ENCODE measurements around the gene MRPS7. TPM values are rescaled to one million over a fixed set of nuclear protein-coding genes. Genes with fewer than 3 reads are reported as not detected.
A peak's percentile ranks its signal among the peaks of the same experiment; 100 is the strongest.

The MRPS7 gene
- total and polyA plus RNA-seq, 10 of the 15 experiments (the other 5 are each of a cell fraction or from before 2014, with no cell fraction given) = 88.4 to 217 (median 109) TPM

- H3K79me2 ChIP-seq (ENCODE audit: control insufficient read depth, insufficient read depth, low read length) = peaks cover 32% of the 10 kb centered on the region
- TF ChIP-seq ZNF207 (IDR thresholded peaks at IDR 0.05; ENCODE audit: borderline replicate concordance) (no peak), CHD2 (IDR thresholded peaks at IDR 0.05; ENCODE audit: borderline replicate concordance, low read depth, low read length) (0 out of 2 replicates have a peak, but pooled peaks have one; percentile 3), ZNF217 (IDR thresholded peaks at IDR 0.05) (peak; percentile 71; the same call in 1 of the 2 replicates), TAF1 (IDR thresholded peaks at IDR 0.05; ENCODE audit: borderline replicate concordance, low read depth, low read length) (peak; percentile 22; the same call in 1 of the 2 replicates), SRF (IDR thresholded peaks at IDR 0.05; ENCODE audit: low read depth in 2 of 2, low read length in 2 of 2) (peak in 1 of 2 experiments; percentile 6; a peak in 1 of 4 replicates), ZNF384 (IDR thresholded peaks at IDR 0.05; ENCODE audit: borderline replicate concordance, low read depth, low read length) (no peak), LARP7 (IDR thresholded peaks at IDR 0.05) (no peak)
- under 1% methylated on average over 17 of the region's 39 CpGs for WGBS (ENCODE audit: insufficient coverage, insufficient replicate concordance, low lambda C conversion rate, missing lambda C conversion rate)
- BruUV-seq (replicated peaks) = no TSS peak
- DNase-seq (ENCODE audit: low read depth, low spot score) (no peak), ATAC-seq (no peak; the same call in 2 of the 3 replicates), FAIRE-seq (no peak)
- H3K9ac ChIP-seq (ENCODE audit: control insufficient read depth, insufficient read depth, low read length) = peak within 1 kb of the TSS; percentile 90
- H3K27ac ChIP-seq (ENCODE audit: control insufficient read depth, insufficient read depth) = peak within 1 kb of the TSS; percentile 91
- in situ Hi-C loops (cut with MboI) = loop anchor here (5.0 kb wide), 1 partner anchor 141 kb away; no protein-coding TSS in a partner anchor
- ChIA-PET POLR2A (interaction anchor here (0.6 to 6.4 kb wide), 23 partner anchors 9 to 157 kb away, joined by 3 to 73 read pairs (median 5); partner anchors contain the start of genes GGA3, GRB2, MRPS7 and SLC25A19), SMC1A (ENCODE audit: uncharacterized antibody, unreplicated experiment) (interaction anchor here (1.0 to 2.8 kb wide), 18 partner anchors 9 to 309 kb away, joined by 3 to 24 read pairs (median 6); partner anchors contain the start of genes GGA3, GRB2, MRPS7 and NUP85), CTCF (interaction anchor here (0.6 to 5.3 kb wide), 39 partner anchors 10 to 310 kb away, joined by 3 to 58 read pairs (median 5); partner anchors contain the start of genes GGA3, GRB2, MRPL58 and MRPS7), RAD21 (ENCODE audit: unreplicated experiment) (interaction anchor here (0.6 to 4.8 kb wide), 31 partner anchors 9 to 326 kb away, joined by 3 to 68 read pairs (median 6); partner anchors contain the start of genes GGA3, GRB2, MRPL58 and MRPS7)
- no peaks in the 10 kb centered on the region for H3K27me3 ChIP-seq (replicated peaks in 1 of 2; ENCODE audit: control insufficient read depth in 2 of 2, insufficient read depth in 2 of 2, low read length in 1 of 2)
- peak within 1 kb of the TSS; percentile 82 for H2AFZ ChIP-seq (ENCODE audit: control insufficient read depth, low read depth, low read length)
- H3K4me2 ChIP-seq (ENCODE audit: control insufficient read depth, insufficient read depth) = peak within 1 kb of the TSS; percentile 81
- no peaks in the 10 kb centered on the region for H4K20me1 ChIP-seq (ENCODE audit: control insufficient read depth, insufficient read depth)
- H3K36me3 ChIP-seq (ENCODE audit: control insufficient read depth in 2 of 2, insufficient read depth in 2 of 2, low read length in 1 of 2) = peaks cover 15 to 21% of the 10 kb centered on the region in 2 experiments; a peak in 3 of 4 replicates
- peak within 1 kb of the TSS; percentile 77 for H3K4me3 ChIP-seq
- H3K4me1 ChIP-seq (ENCODE audit: control insufficient read depth, insufficient read depth, low read length) = peaks cover 24% of the 10 kb centered on the region
- H3K9me3 ChIP-seq (replicated peaks; ENCODE audit: control insufficient read depth, insufficient read depth, low read length) = no peaks in the 10 kb centered on the region
- intact Hi-C loops (cut with micrococcal nuclease; ENCODE audit: unreplicated experiment) = loop anchor here (2.0 kb wide), 2 partner anchors 134 to 142 kb away; partner anchors contain the start of gene GRB2
Measured at GRCh38 chr17:75270966-75271232, 9.2 kb downstream of the MRPS7 start, which contains the start of gene MIF4GD. Gene MIF4GD, minus strand, starts transcription at chr17:75271231. Its CDS starts 1,036 bp downstream, at chr17:75270195.
